Type B pancreatic cell (in vitro differentiated cells): Measurements from ENCODE around the gene LRRC7. TPM values are rescaled to one million over a fixed set of nuclear protein-coding genes. Genes with fewer than 3 reads are reported as not detected.

Experiments
- DNase-seq: peaks from one replicate; pipeline ENCODE4 v3.0.0; 2021; ENCODE audit warnings: mixed read lengths; ENCODE audit not compliant: unreplicated experiment; ENCODE audit errors: extremely low spot score
- H3K27ac Mint-ChIP-seq: 2 replicates; pipeline ENCODE4 v1.8.0; 2021; ENCODE audit warnings: mild to moderate bottlenecking, mixed read lengths
- H3K27me3 Mint-ChIP-seq: 2 replicates; pipeline ENCODE4 v1.8.0; 2021; ENCODE audit warnings: mixed read lengths
- H3K36me3 Mint-ChIP-seq: 2 replicates; pipeline ENCODE4 v1.8.0; 2021; ENCODE audit warnings: mixed read lengths
- H3K4me1 Mint-ChIP-seq: one replicate; pipeline ENCODE4 v1.8.0; 2021; ENCODE audit warnings: mixed read lengths; ENCODE audit not compliant: unreplicated experiment
- H3K4me3 Mint-ChIP-seq: 2 replicates; pipeline ENCODE4 v1.8.0; 2021; ENCODE audit warnings: mild to moderate bottlenecking, mixed read lengths
- H3K9me3 Mint-ChIP-seq: 2 replicates; pipeline ENCODE4 v1.8.0; 2021; ENCODE audit warnings: mixed read lengths
- CTCF ChIP-seq: fragments of 200-600 bp; sonication (generic); conservative IDR thresholded peaks from 2 replicates; pipeline ENCODE4 v1.5.0; 2021; ENCODE audit warnings: antibody characterized with exemption, mild to moderate bottlenecking
- total RNA-seq: library from RNA; stranded (reverse); gene quantifications from 2 replicates; pipeline ENCODE4 v1.2.1, GENCODE V29; 2021; ENCODE audit warnings: low replicate concordance

The LRRC7 gene
- total RNA-seq, 1 donor from 2014 or later: 2.8 TPM

- H3K36me3 Mint-ChIP-seq: no peaks in the 10 kb centered on the region
- no peak overlapping the region for H3K4me3 Mint-ChIP-seq
- peaks cover 7% of the 10 kb centered on the region for H3K9me3 Mint-ChIP-seq
- peaks cover 8% of the 10 kb centered on the region for H3K27me3 Mint-ChIP-seq
- H3K4me1 Mint-ChIP-seq: no peaks in the 10 kb centered on the region
- no peak for TF ChIP-seq CTCF
- H3K27ac Mint-ChIP-seq: no peak overlapping the region
- DNase-seq: no peak
Measured at GRCh38 chr1:69540052-69540451, 27.7 kb upstream of the LRRC7 start.

- DNase-seq: no peak
- no peaks in the 10 kb centered on the region for H3K9me3 Mint-ChIP-seq
Measured at GRCh38 chr1:69551476-69552324, 16.0 kb upstream of the LRRC7 start.

GRCh38 chr1:69553726-69554125 is 14.0 kb upstream of the LRRC7 start:
- H3K9me3 Mint-ChIP-seq: no peaks in the 10 kb centered on the region
- peaks cover 8% of the 10 kb centered on the region for H3K27me3 Mint-ChIP-seq
- no peaks in the 10 kb centered on the region for H3K36me3 Mint-ChIP-seq
- no peak overlapping the region for H3K27ac Mint-ChIP-seq
- no peak overlapping the region for H3K4me3 Mint-ChIP-seq
- no peak for DNase-seq
- no peaks in the 10 kb centered on the region for H3K4me1 Mint-ChIP-seq
- TF ChIP-seq CTCF: no peak

More at GRCh38 chr1:69551476-69552324, 16.0 kb upstream of the LRRC7 start:
- peaks cover 5% of the 10 kb centered on the region for H3K27me3 Mint-ChIP-seq
- H3K27ac Mint-ChIP-seq: no peak overlapping the region
- no peaks in the 10 kb centered on the region for H3K4me1 Mint-ChIP-seq
- TF ChIP-seq CTCF: no peak
- no peak overlapping the region for H3K4me3 Mint-ChIP-seq
- no peaks in the 10 kb centered on the region for H3K36me3 Mint-ChIP-seq

GRCh38 chr1:69568421-69569174 is 876 bp downstream of the LRRC7 start:
- Mint-ChIP-seq H3K27ac (peak overlapping the region; percentile 41), H3K4me1 (peaks cover 8% of the 10 kb centered on the region), H3K36me3 (no peaks in the 10 kb centered on the region), H3K9me3 (no peaks in the 10 kb centered on the region), H3K27me3 (peaks cover 83% of the 10 kb centered on the region), H3K4me3 (peak overlapping the region; percentile 94)
- no peak for TF ChIP-seq CTCF
- DNase-seq: no peak

GRCh38 chr1:69569175-69569541 is 1.4 kb downstream of the LRRC7 start:
- Mint-ChIP-seq H3K36me3 (no peaks in the 10 kb centered on the region), H3K4me1 (peaks cover 8% of the 10 kb centered on the region), H3K27me3 (peaks cover 82% of the 10 kb centered on the region), H3K4me3 (peak overlapping the region; percentile 94), H3K9me3 (no peaks in the 10 kb centered on the region), H3K27ac (peak overlapping the region; percentile 41)
- DNase-seq: no peak
- TF ChIP-seq CTCF: no peak
